Measurements from ENCODE around the gene VSTM2B. TPM values are rescaled to one million over a fixed set of nuclear protein-coding genes. Genes with fewer than 3 reads are reported as not detected.

Gene VSTM2B
- total and polyA plus RNA-seq, 10 donors = not detected

GRCh38 chr19:29581398-29581797 is 55.6 kb downstream of the VSTM2B start:
- no peaks in the 10 kb centered on the region for H3K4me1 ChIP-seq
- peaks cover 0 to 44% (median 0%) of the 10 kb centered on the region in 7 donors for H3K27me3 ChIP-seq (replicated peaks in 1 of 7)
- no peak overlapping the region for H3K4me3 ChIP-seq
- DNase-seq = no peak
- no peaks in the 10 kb centered on the region for H3K36me3 ChIP-seq
- intact Hi-C loops (cut with DNase I; ENCODE audit: low total_unique reads) = no loop called here
- whole genome bisulfite sequencing, 5 donors = 0 to 94% (median 42%) methylated on average over 1 of the region's 1 CpG
- TF ChIP-seq, protein P1, sequence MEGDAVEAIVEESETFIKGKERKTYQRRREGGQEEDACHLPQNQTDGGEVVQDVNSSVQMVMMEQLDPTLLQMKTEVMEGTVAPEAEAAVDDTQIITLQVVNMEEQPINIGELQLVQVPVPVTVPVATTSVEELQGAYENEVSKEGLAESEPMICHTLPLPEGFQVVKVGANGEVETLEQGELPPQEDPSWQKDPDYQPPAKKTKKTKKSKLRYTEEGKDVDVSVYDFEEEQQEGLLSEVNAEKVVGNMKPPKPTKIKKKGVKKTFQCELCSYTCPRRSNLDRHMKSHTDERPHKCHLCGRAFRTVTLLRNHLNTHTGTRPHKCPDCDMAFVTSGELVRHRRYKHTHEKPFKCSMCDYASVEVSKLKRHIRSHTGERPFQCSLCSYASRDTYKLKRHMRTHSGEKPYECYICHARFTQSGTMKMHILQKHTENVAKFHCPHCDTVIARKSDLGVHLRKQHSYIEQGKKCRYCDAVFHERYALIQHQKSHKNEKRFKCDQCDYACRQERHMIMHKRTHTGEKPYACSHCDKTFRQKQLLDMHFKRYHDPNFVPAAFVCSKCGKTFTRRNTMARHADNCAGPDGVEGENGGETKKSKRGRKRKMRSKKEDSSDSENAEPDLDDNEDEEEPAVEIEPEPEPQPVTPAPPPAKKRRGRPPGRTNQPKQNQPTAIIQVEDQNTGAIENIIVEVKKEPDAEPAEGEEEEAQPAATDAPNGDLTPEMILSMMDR (IDR thresholded peaks at IDR 0.05 in 8 of 11, conservative IDR thresholded peaks at IDR 0.05 in 3 of 11) = no peak
- TF ChIP-seq POLR2AphosphoS5 (IDR thresholded peaks at IDR 0.05) = no peak
- no peak for TF ChIP-seq POLR2A (IDR thresholded peaks at IDR 0.05)
- no peak overlapping the region for H3K27ac ChIP-seq
- peaks cover 0 to 13% (median 5%) of the 10 kb centered on the region in 8 donors for H3K9me3 ChIP-seq

GRCh38 chr19:29583196-29583999 is 57.6 kb downstream of the VSTM2B start:
- peaks cover 0 to 18% (median 5%) of the 10 kb centered on the region in 8 donors for H3K9me3 ChIP-seq
- H3K4me3 ChIP-seq = no peak overlapping the region
- intact Hi-C loops (cut with DNase I; ENCODE audit: low total_unique reads) = no loop called here
- TF ChIP-seq, protein P1 (IDR thresholded peaks at IDR 0.05 in 8 of 11, conservative IDR thresholded peaks at IDR 0.05 in 3 of 11) = no peak
- no peak for TF ChIP-seq POLR2A (IDR thresholded peaks at IDR 0.05)
- TF ChIP-seq POLR2AphosphoS5 (IDR thresholded peaks at IDR 0.05) = no peak
- DNase-seq = no peak
- no peaks in the 10 kb centered on the region for H3K4me1 ChIP-seq
- WGBS, 5 donors = 38 to 57% (median 50%) methylated on average over 1 of the region's 1 CpG
- no peaks in the 10 kb centered on the region for H3K36me3 ChIP-seq
- no peak overlapping the region for H3K27ac ChIP-seq
- peaks cover 0 to 40% (median 0%) of the 10 kb centered on the region in 7 donors for H3K27me3 ChIP-seq (replicated peaks in 1 of 7)

DNA sequence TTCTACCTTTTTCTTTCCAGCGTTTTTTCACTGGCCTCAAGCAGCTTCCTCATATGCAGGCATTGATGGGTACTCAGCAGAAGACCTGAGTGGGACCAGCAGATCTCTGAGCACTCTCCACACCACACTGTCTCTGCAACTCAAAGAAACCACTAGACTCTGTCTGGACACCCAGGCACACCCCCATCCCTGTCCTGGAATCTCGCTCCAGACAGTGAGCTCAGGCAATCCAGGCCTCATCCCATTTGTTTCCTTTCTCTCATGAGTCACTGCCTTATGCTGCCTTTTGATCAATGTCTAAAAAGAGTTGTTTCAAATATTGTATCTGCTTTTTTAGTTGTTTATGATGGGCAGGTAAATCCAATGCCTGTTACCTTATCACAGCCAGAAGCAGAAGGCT is 60.6 kb downstream of the VSTM2B start:
- DNase-seq = no peak
- TF ChIP-seq POLR2A (IDR thresholded peaks at IDR 0.05) (no peak), POLR2AphosphoS5 (IDR thresholded peaks at IDR 0.05) (no peak)
- TF ChIP-seq, protein P1 (IDR thresholded peaks at IDR 0.05 in 8 of 11, conservative IDR thresholded peaks at IDR 0.05 in 3 of 11) = no peak

GRCh38 chr19:29587059-29587458 is 61.3 kb downstream of the VSTM2B start:
- Histone ChIP-seq H3K4me1 (no peaks in the 10 kb centered on the region), H3K36me3 (no peaks in the 10 kb centered on the region), H3K27me3 (replicated peaks in 1 of 7) (peaks cover 0 to 52% (median 2%) of the 10 kb centered on the region in 7 donors), H3K9me3 (peaks cover 0 to 28% (median 5%) of the 10 kb centered on the region in 8 donors), H3K27ac (peak overlapping the region in 2 of 8 donors; percentile 24 to 59), H3K4me3 (no peak overlapping the region)
- 68 to 81% (median 71%) methylated on average over 3 of the region's 3 CpGs for WGBS, 5 donors
- no peak for DNase-seq
- intact Hi-C loops (cut with DNase I; ENCODE audit: low total_unique reads) = no loop called here
- no peak for TF ChIP-seq POLR2A (IDR thresholded peaks at IDR 0.05)
- TF ChIP-seq, protein P1 (IDR thresholded peaks at IDR 0.05 in 8 of 11, conservative IDR thresholded peaks at IDR 0.05 in 3 of 11) = no peak
- TF ChIP-seq POLR2AphosphoS5 (IDR thresholded peaks at IDR 0.05) = no peak

More for the DNA sequence above, 60.6 kb downstream of the VSTM2B start:
- H3K4me1 ChIP-seq = no peaks in the 10 kb centered on the region
- no peaks in the 10 kb centered on the region for H3K36me3 ChIP-seq
- peaks cover 0 to 30% (median 8%) of the 10 kb centered on the region in 8 donors for H3K9me3 ChIP-seq
- intact Hi-C loops (cut with DNase I; ENCODE audit: low total_unique reads) = no loop called here
- no peak overlapping the region for H3K4me3 ChIP-seq
- no peak overlapping the region for H3K27ac ChIP-seq
- 40 to 74% (median 57%) methylated on average over 2 of the region's 2 CpGs for WGBS, 5 donors
- peaks cover 0 to 45% (median 2%) of the 10 kb centered on the region in 7 donors for H3K27me3 ChIP-seq (replicated peaks in 1 of 7)

All from spleen (tissue), 11 donors.